GM18519 (cell line): Measurements from ENCODE around the gene POFUT2.

Experiments
- ATAC-seq: cut with Tn5 transposase; IDR thresholded peaks from one replicate; pipeline ENCODE4 v1.9.1; 2021; ENCODE audit warnings: mild to moderate bottlenecking, moderate library complexity; ENCODE audit not compliant: unreplicated experiment, low FRiP score

The POFUT2 gene

GRCh38 chr21:45228656-45229240, 58.9 kb downstream of the POFUT2 start:
- ATAC-seq = no peak

DNA sequence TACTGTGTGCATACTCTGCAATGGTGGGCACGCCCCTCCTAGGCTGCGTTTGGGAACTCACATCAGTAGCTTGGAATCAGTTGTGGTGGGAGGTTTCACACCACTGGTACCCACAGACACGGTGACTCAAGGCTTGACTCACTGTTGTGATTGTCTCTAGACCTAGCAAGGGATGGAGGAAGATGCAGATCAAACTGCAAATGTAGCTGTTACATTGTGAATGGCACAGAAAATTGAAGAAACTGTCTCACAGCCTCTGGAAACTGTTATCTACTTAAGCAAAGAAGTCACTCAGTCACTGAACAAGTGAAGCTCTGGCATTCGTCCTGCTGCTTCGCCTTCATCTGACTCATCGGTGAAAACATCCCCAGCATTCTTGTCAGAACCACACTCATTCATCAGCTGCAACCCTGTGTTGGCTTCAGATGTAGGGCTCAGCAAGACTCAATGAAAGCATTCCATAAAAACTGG, 59.5 kb downstream of the POFUT2 start:
- ATAC-seq = no peak

- ATAC-seq = no peak
These were observed 60.0 kb downstream of the POFUT2 start for GRCh38 chr21:45227735-45228134.

DNA sequence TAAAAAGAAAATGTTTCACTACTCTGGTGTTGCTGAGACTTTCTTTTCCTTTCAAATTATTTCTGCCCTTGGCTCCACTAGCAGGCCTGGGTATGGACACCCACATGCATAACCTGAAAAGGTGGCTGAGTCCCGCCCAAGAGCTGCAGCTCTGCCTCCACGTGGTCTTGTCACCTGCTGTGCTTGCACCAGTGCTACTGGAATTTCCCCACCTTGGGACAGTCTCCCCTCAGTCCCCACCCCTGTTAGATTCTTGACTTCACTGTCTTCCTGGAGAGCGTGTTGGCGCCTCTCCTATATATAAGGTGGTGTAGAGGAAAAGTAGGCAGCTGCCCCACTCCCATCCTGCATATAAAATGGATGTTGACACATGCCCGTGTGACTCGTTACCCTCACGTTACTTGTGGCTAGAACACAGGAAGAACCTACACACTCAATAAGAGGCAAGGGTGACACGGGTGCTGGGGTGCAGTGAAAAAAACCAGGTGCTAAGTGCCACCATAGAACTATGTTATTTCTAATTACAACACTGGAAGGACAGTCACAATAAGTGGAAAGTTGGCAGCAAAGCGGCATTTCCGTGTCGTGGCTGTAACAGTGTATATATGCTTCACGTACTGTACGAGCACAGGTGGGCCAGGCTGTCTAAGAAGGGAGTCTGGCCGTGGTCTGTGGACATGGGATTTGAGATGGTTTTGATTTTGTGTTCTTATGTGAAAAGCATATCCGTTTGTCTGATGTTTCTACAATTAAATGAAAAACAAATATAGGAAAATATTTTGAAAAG, 61.0 kb downstream of the POFUT2 start:
- ATAC-seq = no peak

DNA sequence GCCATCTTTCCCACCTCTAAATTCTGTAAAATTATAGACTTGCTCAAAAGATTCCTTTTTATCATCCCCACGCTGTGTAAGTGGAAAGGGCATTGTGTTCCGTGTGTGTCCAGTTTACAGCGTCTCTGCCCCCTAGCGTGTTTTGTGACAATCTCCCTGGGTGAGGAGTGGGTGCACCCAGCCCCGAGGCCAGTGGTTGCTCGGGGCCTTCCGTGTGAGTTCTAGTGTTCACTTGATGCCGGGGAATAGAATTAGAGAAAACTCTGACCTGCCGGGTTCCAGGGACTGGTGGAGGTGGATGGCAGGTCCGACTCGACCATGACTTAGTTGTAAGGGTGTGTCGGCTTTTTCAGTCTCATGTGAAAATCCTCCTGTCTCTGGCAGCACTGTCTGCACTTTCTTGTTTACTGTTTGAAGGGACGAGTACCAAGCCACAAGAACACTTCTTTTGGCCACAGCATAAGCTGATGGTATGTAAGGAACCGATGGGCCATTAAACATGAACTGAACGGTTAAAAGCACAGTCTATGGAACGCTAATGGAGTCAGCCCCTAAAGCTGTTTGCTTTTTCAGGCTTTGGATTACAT, 61.9 kb downstream of the POFUT2 start:
- no peak for ATAC-seq

- ATAC-seq = no peak
These were observed 62.5 kb downstream of the POFUT2 start for GRCh38 chr21:45225041-45225740.

- no peak for ATAC-seq
These were observed 63.3 kb downstream of the POFUT2 start for GRCh38 chr21:45224189-45224938.

- ATAC-seq = no peak
These were observed 64.2 kb downstream of the POFUT2 start for GRCh38 chr21:45223236-45224185.

DNA sequence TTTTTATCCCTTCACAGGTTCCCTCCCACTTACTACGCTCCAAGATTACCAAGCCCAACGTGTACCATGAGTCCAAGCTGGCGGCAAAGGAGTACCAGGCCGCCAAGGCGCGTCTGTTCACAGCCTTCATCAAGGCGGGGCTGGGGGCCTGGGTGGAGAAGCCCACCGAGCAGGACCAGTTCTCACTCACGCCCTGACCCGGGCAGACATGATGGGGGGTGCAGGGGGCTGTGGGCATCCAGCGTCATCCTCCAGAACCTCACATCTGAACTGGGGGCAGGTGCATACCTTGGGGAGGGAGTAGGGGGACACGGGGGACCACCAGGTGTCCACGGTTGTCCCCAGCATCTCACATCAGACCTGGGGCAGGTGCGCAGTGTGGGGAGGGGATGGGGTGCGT, 65.7 kb downstream of the POFUT2 start:
- no peak for ATAC-seq

DNA sequence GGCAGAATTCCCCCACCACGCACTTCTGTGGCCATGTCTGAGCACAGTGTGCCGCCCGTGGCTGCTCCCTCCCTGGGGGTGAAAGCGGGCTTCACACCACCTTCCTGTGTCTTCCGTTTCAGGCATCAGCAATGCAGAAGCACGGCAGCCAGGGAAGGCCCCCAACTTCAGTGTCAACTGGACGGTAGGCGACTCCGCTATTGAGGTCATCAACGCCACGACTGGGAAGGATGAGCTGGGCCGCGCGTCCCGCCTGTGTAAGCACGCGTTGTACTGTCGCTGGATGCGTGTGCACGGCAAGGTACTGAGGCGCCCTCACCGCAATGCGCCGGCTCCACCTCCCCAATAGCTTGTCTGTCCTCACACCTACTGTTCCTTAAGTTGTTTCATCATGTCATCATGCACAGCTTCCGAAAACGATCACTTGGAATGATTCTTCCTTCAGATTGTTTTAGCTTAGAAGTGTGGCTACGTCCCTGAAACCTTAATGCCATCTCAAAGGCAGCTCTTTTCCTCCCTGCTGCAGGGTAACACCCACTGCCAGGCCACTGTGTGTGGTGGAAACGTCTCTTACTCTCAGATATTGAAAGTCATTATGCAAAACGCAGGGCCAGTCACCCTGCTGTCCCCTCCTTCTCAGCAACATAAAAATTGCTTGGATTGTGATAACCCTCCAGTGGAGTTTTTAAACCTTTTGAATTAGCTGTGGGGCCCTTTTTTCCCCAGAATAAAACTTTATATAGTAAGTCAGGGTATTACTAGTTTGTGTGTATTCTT, 66.8 kb downstream of the POFUT2 start:
- ATAC-seq = no peak

DNA sequence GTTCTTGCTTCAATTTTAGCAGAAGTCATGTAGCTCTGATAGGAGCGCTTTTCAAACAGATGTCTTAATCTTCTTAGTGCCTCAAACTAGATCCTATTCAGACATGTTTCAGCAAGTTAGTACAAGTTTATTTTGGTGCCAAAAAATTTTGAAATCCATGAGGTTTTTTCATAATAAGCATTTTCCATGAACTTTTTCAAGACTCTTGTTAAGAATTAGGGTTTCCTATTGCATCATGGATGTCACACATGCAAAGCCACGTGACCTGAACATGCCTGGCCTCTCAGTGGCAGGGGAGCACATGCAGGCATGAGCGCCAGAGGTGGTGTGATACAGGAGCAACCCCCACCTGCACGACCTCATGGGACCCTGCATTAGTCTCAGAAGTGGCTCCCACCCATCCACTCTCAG, 67.6 kb downstream of the POFUT2 start:
- no peak for ATAC-seq

DNA sequence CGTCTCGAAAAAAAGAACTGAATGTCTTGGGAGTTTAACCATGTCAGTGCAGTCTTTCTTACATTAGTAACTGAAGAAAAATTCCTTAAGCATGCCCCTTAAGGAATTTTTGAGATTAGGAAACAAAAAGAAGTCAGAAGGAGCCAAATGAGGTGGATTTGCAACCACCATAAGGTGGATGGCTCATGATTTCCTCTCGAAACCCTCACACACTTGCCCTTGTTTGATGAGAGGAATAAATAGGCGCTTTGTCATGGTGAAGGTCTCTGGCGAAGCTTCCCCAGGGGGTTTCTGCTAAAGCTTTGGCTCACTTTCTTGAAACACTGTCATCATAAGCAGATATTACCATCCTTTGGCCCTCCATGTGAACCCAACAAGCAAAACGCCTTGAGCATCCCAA, 68.2 kb downstream of the POFUT2 start:
- no peak for ATAC-seq

DNA sequence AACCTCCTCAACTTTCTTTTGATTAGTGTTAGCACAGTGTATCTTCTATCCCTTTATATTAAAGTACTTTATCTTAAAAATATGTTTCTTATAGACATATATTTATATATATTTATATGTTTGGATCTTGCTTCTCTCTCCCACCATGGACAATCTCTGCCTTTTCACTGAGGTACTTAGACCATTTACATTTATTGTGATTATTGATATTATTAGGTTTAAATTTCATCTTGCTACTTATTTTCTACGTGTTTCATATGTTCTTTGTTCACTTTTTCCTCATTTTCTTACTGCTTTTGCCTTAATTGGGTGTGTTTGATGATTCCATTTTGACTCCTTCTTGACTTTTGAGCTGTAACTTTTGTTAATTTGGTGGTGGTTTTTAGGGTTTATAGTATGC, 70.7 kb downstream of the POFUT2 start:
- no peak for ATAC-seq

DNA sequence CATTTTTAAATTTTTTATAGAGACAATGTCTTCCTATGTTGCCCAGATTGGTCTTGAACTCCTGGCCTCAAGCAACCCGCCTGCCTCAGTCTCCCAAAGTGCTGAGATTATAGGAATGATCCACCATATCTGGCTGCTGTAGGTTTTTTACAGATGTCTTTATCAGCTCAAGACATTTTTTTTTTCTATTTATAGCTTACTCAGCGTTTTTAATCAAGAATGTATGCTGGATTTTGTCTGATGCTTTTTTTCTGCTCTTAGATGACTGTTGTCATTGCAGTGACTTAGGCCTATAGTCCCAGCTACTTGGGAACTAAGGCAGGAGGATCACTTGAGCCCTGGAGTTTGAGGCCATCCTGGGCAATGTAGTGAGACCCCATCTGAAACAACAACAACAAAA, 72.5 kb downstream of the POFUT2 start:
- no peak for ATAC-seq
